Uterus (tissue), 4 donors: Measurements from ENCODE around the gene SOCS7. TPM values are rescaled to one million over a fixed set of nuclear protein-coding genes. Genes with fewer than 3 reads are reported as not detected.

Experiments
- DNase-seq, 2 donors: peaks; one replicate each; pipeline ENCODE4 v3.0.0-alpha.2; 2019 to 2020
- H3K27ac ChIP-seq, 2 donors: fragments of 200-600 bp; sonication (generic); 1 replicate in 1 of 2; 2 replicates in 1 of 2; pipeline ENCODE4 v1.5.1; 2016 to 2018
- H3K27me3 ChIP-seq, 2 donors: fragments of 200-600 bp; sonication (generic); one replicate each; pipeline ENCODE4 v1.5.1; 2018 to 2019; ENCODE audit warnings: control low read depth in 1 of 2
- H3K36me3 ChIP-seq, 2 donors: fragments of 200-600 bp; sonication (generic); one replicate each; pipeline ENCODE4 v1.5.1; 2019; ENCODE audit warnings: control low read depth in 1 of 2
- H3K4me1 ChIP-seq, 2 donors: fragments of 200-600 bp; sonication (generic); one replicate each; pipeline ENCODE4 v1.5.1; 2018 to 2019; ENCODE audit warnings: control low read depth in 1 of 2
- H3K4me3 ChIP-seq, 2 donors: fragments of 200-600 bp; sonication (generic); 1 replicate in 1 of 2; 2 replicates in 1 of 2; pipeline ENCODE4 v1.5.1; 2018 to 2019; ENCODE audit warnings: mild to moderate bottlenecking in 1 of 2
- H3K9me3 ChIP-seq, 2 donors: fragments of 200-600 bp; sonication (generic); one replicate each; pipeline ENCODE4 v1.5.1; 2019; ENCODE audit warnings: control low read depth in 1 of 2
- POLR2A ChIP-seq, 2 donors: fragments of 450-650 bp; IDR thresholded peaks; one replicate each; pipeline ENCODE4 v1.6.1; 2016; ENCODE audit warnings: antibody characterized with exemption in 2 of 2, mild to moderate bottlenecking in 1 of 2, moderate library complexity in 1 of 2
- intact Hi-C: fragments of 100-400 bp; cut with DNase I; formaldehyde crosslinking; loops from one replicate; pipeline ENCODE4 v1.15.1; 2023; ENCODE audit warnings: low total_unique reads
- total RNA-seq, 4 donors: library from RNA; depleted of rRNA in 3 of 4; stranded (reverse); fragments of >200 nt in 3 of 4; gene quantifications; one replicate each; pipeline versions ENCODE4 v1.1.0 to v1.2.4, GENCODE V29; 2014 to 2023
- TF ChIP-seq, protein P1 (sequence below), 4 experiments: fragments of 200-600 bp in 2 of 4; fragments of 450-650 bp in 2 of 4; sonication (generic) in 2 of 4; IDR thresholded peaks; one replicate each; pipeline ENCODE4 v1.5.1; 2016 to 2019; ENCODE audit warnings: antibody characterized with exemption in 4 of 4, mild to moderate bottlenecking in 2 of 4, moderate library complexity in 1 of 4
- donor health status: DM: yes; HTN: yes; CAD: no.

The SOCS7 gene
- total RNA-seq, 4 donors from 2014 or later: 2.6 to 24.5 (median 14.6) TPM

DNA sequence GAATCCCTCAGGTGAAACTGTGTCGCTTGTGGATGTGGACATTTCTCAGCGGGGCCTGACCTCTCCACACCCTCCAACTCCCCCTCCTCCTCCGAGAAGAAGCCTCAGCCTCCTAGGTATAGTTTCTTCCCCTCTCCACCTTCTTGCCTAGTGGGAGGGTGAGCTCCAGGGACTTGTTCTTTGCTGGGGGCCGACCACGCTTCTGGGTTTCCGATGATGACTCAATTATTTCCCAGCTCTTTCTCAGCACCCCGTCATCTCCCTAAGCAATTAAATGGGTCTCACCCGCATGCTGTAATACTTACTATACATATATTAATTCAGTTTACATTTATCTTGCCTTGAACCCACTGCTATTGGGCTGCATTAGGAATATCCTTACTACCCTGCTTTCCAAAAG, 13.1 kb downstream of the SOCS7 start:
- no peaks in the 10 kb centered on the region for H3K9me3 ChIP-seq
- TF ChIP-seq, protein P1, sequence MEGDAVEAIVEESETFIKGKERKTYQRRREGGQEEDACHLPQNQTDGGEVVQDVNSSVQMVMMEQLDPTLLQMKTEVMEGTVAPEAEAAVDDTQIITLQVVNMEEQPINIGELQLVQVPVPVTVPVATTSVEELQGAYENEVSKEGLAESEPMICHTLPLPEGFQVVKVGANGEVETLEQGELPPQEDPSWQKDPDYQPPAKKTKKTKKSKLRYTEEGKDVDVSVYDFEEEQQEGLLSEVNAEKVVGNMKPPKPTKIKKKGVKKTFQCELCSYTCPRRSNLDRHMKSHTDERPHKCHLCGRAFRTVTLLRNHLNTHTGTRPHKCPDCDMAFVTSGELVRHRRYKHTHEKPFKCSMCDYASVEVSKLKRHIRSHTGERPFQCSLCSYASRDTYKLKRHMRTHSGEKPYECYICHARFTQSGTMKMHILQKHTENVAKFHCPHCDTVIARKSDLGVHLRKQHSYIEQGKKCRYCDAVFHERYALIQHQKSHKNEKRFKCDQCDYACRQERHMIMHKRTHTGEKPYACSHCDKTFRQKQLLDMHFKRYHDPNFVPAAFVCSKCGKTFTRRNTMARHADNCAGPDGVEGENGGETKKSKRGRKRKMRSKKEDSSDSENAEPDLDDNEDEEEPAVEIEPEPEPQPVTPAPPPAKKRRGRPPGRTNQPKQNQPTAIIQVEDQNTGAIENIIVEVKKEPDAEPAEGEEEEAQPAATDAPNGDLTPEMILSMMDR (IDR thresholded peaks at IDR 0.05): no peak
- TF ChIP-seq POLR2A (IDR thresholded peaks at IDR 0.05): no peak
- no peak overlapping the region for H3K4me3 ChIP-seq
- DNase-seq: no peak
- no peaks in the 10 kb centered on the region for H3K36me3 ChIP-seq
- intact Hi-C loops: no loop called here
- H3K27ac ChIP-seq: no peak overlapping the region
- H3K4me1 ChIP-seq: no peaks in the 10 kb centered on the region
- no peaks in the 10 kb centered on the region for H3K27me3 ChIP-seq

DNA sequence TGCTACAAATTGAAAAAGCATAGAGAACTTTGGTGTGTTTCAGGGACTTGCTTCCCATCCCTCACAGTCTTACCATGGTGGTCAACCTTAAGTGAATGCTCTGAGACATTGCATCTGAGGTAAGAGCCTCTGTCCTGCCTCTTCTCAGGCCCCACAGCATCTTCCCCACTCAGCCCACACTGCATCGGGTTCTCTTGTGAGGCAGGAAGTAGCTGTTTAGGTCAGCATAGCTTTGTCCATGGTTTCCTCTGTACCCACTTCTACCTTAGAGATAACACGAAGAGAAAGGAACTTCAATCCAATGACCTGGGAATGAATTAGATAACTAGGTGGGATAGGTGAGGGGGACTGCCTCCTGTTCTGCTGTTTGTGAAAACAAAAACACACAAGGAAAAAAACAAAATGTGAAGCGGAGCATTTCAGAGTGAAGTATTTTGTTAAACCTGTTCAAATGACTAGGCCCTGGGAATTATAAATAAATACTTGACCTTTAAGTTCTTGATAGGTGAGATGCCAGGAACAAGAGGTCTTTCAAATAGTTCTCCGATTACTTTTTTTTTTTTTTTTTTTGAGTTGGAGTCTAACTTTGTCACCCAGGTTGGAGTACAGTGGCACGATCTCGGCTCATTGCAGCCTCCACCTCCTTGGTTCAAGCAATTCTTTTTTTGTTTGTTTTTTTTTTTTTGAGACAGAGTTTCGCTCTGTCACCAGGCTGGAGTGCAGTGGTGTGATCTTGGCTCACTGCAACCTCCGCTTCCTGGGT, 17.7 kb downstream of the SOCS7 start:
- TF ChIP-seq POLR2A (IDR thresholded peaks at IDR 0.05): no peak
- TF ChIP-seq, protein P1 (IDR thresholded peaks at IDR 0.05): no peak
- no peak for DNase-seq
- no peak overlapping the region for H3K4me3 ChIP-seq
- H3K27me3 ChIP-seq: no peaks in the 10 kb centered on the region
- H3K36me3 ChIP-seq: peaks cover 0 to 2% of the 10 kb centered on the region in 2 donors
- no peak overlapping the region for H3K27ac ChIP-seq
- intact Hi-C loops: no loop called here
- H3K4me1 ChIP-seq: no peaks in the 10 kb centered on the region
- H3K9me3 ChIP-seq: no peaks in the 10 kb centered on the region

DNA sequence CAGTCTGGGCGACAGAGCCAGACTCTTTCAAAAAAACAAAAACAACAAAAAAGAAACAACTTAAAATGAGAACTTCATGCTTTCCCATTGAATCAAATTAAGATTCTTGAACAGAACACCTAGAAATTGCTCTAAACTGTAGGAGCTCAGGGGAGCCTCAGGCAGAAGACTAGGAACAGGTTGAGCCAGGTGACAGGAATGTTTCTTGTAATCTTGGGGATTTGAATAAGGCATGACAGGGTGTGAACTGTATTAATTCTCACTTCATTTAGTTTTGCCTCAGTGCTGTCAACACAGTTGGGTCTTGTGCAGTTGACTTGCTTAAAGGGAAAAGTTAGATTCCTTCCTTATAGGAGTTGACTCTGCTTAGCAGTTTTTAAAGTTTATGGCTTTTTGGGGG, 27.8 kb downstream of the SOCS7 start:
- Histone ChIP-seq H3K4me3 (no peak overlapping the region), H3K36me3 (no peaks in the 10 kb centered on the region), H3K27me3 (no peaks in the 10 kb centered on the region), H3K4me1 (no peaks in the 10 kb centered on the region), H3K9me3 (no peaks in the 10 kb centered on the region), H3K27ac (no peak overlapping the region)
- intact Hi-C loops: no loop called here
- DNase-seq: no peak
- no peak for TF ChIP-seq POLR2A (IDR thresholded peaks at IDR 0.05)
- TF ChIP-seq, protein P1 (IDR thresholded peaks at IDR 0.05): no peak

DNA sequence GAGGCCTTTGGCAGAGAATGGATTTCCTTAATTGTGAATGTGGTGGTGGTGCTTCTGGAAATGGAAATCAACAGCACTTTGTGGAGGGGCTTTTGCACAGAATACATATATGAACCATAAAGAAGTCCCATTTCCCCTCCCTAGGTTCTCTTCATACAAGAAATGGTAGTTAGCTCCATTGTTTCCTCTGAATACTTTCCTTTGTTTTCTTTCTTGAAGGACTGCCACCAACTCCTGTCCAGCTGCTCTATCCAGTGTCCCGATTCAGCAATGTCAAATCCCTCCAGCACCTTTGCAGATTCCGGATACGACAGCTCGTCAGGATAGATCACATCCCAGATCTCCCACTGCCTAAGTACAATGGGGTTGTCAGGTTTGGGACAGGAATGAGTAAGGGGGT, 43.4 kb downstream of the SOCS7 start:
- no peaks in the 10 kb centered on the region for H3K9me3 ChIP-seq
- no peak for DNase-seq
- TF ChIP-seq, protein P1 (IDR thresholded peaks at IDR 0.05): no peak
- TF ChIP-seq POLR2A (IDR thresholded peaks at IDR 0.05): no peak
- no peaks in the 10 kb centered on the region for H3K4me1 ChIP-seq
- H3K36me3 ChIP-seq: no peaks in the 10 kb centered on the region
- H3K27me3 ChIP-seq: no peaks in the 10 kb centered on the region
- intact Hi-C loops: no loop called here
- H3K27ac ChIP-seq: no peak overlapping the region
- H3K4me3 ChIP-seq: no peak overlapping the region

DNA sequence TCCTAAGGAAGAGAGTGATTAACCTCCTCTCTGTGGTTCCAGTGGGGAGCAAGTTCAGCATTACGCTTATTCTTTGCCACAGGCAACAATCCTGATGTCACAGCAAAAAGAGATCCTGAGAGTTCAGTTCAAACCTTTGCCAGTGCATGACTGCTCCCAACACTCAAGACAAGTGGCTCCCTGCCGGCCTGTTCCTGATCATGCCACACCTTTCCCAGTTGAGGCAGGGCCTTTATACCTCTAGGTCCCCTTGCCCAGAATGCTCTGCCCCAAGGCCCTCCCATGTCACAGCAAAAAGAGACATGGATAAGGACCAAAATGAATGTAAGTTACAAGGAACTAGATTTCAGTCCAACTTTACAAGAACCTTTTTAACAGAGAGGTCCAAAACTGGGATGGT, 45.6 kb downstream of the SOCS7 start:
- Histone ChIP-seq H3K4me1 (no peaks in the 10 kb centered on the region), H3K9me3 (no peaks in the 10 kb centered on the region), H3K27me3 (no peaks in the 10 kb centered on the region), H3K27ac (no peak overlapping the region), H3K4me3 (no peak overlapping the region), H3K36me3 (no peaks in the 10 kb centered on the region)
- intact Hi-C loops: no loop called here
- no peak for TF ChIP-seq POLR2A (IDR thresholded peaks at IDR 0.05)
- TF ChIP-seq, protein P1 (IDR thresholded peaks at IDR 0.05): no peak
- no peak for DNase-seq
